Measurements from ENCODE around the gene PIGN.

PIGN gene

GRCh38 chr18:62102221-62102620 is 84.6 kb downstream of the PIGN start:
- DNase-seq = no peak

GRCh38 chr18:62101321-62101721 is 85.5 kb downstream of the PIGN start:
- no peak for DNase-seq

GRCh38 chr18:62098960-62099359 is 87.9 kb downstream of the PIGN start:
- no peak for DNase-seq

GRCh38 chr18:62097698-62098097 is 89.2 kb downstream of the PIGN start:
- DNase-seq = no peak

- DNase-seq = no peak
Measured at GRCh38 chr18:62091487-62092120, 95.3 kb downstream of the PIGN start.

- no peak for DNase-seq
Measured at GRCh38 chr18:62089174-62089573, 97.7 kb downstream of the PIGN start.

- no peak for DNase-seq
Measured at GRCh38 chr18:62088156-62088555, 98.7 kb downstream of the PIGN start.

GRCh38 chr18:62085756-62086155 is 101.1 kb downstream of the PIGN start:
- DNase-seq = no peak

GRCh38 chr18:62081761-62082294 is 105.0 kb downstream of the PIGN start:
- DNase-seq = no peak

- no peak for DNase-seq
Measured at GRCh38 chr18:62081248-62081647, 105.6 kb downstream of the PIGN start.

- DNase-seq = no peak
Measured at GRCh38 chr18:62080172-62080900, 106.5 kb downstream of the PIGN start.

- DNase-seq = no peak
Measured at GRCh38 chr18:62073461-62074281, 113.2 kb downstream of the PIGN start.

- DNase-seq = no peak
Measured at GRCh38 chr18:62072370-62072769, 114.5 kb downstream of the PIGN start.

GRCh38 chr18:62071071-62071470 is 115.8 kb downstream of the PIGN start:
- no peak for DNase-seq

- DNase-seq = no peak
Measured at GRCh38 chr18:62070302-62070701, 116.6 kb downstream of the PIGN start.

GRCh38 chr18:62069556-62069955 is 117.3 kb downstream of the PIGN start:
- no peak for DNase-seq

- no peak for DNase-seq
Measured at GRCh38 chr18:62066102-62066818, 120.6 kb downstream of the PIGN start.

- DNase-seq = no peak
Measured at GRCh38 chr18:62064361-62064760, 122.5 kb downstream of the PIGN start.

- no peak for DNase-seq
Measured at GRCh38 chr18:62061821-62062478, 124.9 kb downstream of the PIGN start.

GRCh38 chr18:62060820-62061219 is 126.0 kb downstream of the PIGN start:
- DNase-seq = no peak

- no peak for DNase-seq
Measured at GRCh38 chr18:62054929-62055498, 131.8 kb downstream of the PIGN start.

GRCh38 chr18:62048279-62048678 is 138.6 kb downstream of the PIGN start:
- no peak for DNase-seq

Data from NCI-H774 (cell line).